AG10803 (cell line): ENCODE results near the gene SLC6A3.

ENCODE experiments used
- DNase-seq: peaks from one replicate; pipeline ENCODE4 v3.0.0; 2010; ENCODE audit warnings: low read depth
- H3K4me3 ChIP-seq: 2 replicates; pipeline ENCODE4 v1.5.1; 2011; ENCODE audit warnings: mild to moderate bottlenecking, low read length, control low read depth
- TF ChIP-seq, protein P1 (sequence below): conservative IDR thresholded peaks from 2 replicates; pipeline ENCODE4 v1.5.1; 2011; ENCODE audit warnings: mild to moderate bottlenecking, low read length, control low read depth, inconsistent platforms

The SLC6A3 gene

DNA sequence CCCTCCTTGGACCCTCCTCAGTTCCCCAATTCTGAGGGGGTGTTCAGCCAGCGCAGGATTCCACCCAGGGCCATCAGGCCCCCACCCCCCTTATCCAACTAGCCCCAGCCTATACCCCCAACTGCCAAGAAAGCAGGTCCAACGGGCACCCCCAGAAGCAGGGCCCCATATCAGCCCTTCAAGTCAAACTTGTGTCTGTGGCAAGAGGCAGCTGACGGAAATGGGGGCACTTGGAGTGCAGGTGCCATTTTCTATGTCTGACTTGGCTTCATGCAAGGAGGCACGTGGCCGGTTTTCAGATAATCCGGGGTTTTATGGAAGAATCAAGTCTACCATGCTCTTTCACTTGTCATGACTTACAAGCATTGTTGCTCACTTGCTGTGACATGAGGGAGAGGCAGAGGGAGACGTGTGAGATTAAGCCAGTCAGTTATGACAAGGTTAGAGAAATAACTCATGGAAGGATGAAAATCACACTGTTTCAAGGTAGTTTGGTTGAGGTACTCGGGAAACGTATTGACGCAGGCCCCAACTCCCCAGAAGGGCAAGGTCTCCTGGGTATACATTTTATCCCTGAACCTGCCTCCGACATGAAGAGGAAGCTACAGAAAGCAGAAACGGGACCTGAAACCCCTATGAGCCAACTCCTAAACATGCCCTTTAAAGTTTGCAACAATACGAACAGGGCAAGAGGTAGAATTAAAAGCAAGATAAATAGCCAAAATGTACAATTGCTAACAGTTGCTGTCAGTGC lies 73.8 kb downstream of the SLC6A3 start:
- DNase-seq: no peak

DNA sequence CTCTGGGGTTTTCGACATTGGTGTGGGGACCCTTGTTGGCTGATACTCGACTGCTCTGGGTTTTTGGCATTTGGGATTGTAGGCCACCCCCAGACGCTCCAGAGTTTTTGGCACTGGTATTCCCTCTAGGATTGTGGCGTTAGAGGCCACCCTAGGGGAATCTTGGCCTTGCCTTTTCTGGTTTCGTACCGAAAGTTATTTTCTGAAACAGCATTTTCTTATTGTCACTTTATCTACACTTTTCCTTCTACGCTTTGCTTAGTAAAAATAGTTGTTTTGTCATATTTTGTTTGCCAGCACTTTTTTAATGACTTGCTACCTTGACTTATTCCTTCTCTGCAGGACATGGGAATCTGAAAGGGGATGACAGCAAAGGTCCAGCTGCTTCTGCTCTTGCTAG lies 75.2 kb downstream of the SLC6A3 start:
- TF ChIP-seq, protein P1, sequence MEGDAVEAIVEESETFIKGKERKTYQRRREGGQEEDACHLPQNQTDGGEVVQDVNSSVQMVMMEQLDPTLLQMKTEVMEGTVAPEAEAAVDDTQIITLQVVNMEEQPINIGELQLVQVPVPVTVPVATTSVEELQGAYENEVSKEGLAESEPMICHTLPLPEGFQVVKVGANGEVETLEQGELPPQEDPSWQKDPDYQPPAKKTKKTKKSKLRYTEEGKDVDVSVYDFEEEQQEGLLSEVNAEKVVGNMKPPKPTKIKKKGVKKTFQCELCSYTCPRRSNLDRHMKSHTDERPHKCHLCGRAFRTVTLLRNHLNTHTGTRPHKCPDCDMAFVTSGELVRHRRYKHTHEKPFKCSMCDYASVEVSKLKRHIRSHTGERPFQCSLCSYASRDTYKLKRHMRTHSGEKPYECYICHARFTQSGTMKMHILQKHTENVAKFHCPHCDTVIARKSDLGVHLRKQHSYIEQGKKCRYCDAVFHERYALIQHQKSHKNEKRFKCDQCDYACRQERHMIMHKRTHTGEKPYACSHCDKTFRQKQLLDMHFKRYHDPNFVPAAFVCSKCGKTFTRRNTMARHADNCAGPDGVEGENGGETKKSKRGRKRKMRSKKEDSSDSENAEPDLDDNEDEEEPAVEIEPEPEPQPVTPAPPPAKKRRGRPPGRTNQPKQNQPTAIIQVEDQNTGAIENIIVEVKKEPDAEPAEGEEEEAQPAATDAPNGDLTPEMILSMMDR: no peak
- no peak overlapping the region for H3K4me3 ChIP-seq
- no peak for DNase-seq

More for the DNA sequence above, 73.8 kb downstream of the SLC6A3 start:
- no peak overlapping the region for H3K4me3 ChIP-seq
- TF ChIP-seq, protein P1: no peak

DNA sequence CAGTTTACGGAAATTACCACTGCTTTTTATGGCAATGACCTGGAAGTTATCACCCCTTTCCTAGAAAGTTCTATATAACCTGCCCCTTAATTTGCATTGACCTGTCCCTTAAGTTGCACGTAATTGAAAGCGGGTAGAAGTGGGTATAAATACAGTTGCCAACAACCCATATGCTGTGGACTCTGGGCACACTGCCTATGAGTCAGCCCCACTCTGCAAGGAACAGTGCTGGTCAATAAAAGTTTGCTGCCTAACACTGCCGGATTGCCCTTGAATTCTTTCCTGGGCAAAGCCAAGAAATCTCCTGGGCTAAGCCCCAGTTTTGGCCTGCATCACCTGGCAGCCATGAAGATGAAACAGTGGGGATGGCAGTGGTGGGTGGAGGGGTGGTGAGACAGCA lies 76.5 kb downstream of the SLC6A3 start:
- TF ChIP-seq, protein P1: no peak
- no peak for DNase-seq
- no peak overlapping the region for H3K4me3 ChIP-seq

DNA sequence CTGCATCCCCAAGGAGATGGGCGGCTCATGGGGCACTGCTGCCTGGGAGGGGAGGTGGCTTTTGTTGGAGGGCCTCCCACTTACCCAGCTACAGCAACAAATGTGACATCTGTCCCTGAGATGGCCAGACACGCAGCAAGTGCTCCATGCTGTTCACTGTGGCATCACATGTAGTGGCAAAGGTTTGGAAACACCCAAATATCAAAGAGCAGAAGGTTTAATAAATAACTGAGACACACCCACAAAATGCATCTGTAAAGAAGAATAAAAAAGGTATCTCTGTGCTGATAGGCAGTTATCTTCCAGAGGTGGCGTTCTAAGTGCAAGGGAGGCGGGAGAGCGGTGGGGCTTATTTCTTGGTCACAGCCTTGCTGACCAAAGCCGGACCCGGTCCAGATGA lies 77.0 kb downstream of the SLC6A3 start:
- no peak for DNase-seq
- TF ChIP-seq, protein P1: no peak
- no peak overlapping the region for H3K4me3 ChIP-seq

DNA sequence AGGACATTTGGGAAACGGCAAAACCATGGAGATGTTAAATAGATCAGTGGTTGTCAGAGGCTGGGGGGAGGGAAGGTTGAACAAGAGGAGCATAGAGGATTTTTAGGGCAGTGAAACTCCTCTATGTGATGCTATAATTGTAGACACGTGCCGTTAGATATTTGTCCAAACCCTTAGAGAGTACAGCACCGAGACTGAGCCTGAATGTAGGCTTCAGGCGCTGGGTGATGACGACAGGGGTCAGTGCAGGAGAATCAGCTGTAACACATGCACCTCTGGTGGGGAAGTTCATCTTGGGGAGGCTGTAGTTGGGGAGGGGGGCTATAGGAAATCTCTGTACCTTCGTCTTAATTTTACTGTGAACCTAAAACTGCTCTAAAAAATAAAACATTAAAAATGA lies 78.1 kb downstream of the SLC6A3 start:
- no peak for DNase-seq
- no peak overlapping the region for H3K4me3 ChIP-seq
- TF ChIP-seq, protein P1: no peak

DNA sequence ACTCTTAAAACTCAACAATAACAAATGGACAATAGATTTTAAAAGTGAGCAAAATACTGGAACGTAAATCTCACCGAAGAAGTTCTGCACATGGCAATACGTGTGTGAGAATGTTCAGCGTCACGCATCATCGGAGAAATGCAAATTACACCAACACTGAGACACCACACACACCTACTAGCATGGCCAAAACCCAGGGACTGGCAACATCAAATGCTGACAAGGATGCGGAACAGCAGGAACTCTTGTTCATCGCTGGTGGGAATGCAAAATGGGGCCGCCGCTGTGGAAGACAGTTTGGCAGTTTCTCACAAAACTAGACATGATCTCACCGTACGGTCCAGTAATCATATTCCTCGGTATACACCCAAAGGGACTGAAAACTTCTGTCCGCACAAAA lies 78.7 kb downstream of the SLC6A3 start:
- TF ChIP-seq, protein P1: no peak
- no peak overlapping the region for H3K4me3 ChIP-seq
- DNase-seq: no peak

DNA sequence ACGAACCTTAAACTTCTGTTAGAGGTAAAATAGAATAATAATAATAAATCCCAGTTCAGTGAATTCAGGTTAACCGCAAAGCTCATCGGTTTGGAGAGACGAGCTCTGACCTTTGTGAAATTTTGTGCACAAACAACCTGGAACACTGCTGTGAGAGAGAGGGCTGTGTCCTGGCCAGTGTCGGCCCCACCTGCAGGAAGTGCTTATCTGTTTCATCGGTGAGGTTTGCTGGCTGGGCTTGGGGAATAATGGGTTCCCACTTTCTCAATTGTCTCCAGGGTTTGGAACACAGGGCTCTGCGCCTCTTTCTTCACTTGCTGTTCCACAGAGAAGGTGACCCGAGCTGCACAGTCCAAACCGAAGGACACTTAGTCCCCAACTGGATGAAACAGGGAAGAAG lies 81.0 kb downstream of the SLC6A3 start:
- no peak for DNase-seq
- TF ChIP-seq, protein P1: no peak
- H3K4me3 ChIP-seq: no peak overlapping the region
